SU-DHL-6 (cell line): ENCODE data around the gene KLHDC8A.

Experiments
- H2AFZ ChIP-seq: fragments of 200-600 bp; sonication (generic); 2 replicates; pipeline ENCODE4 v1.6.1; 2014; ENCODE audit warnings: low read depth, mild to moderate bottlenecking, moderate library complexity, mixed read lengths, antibody characterized with exemption, low read length; ENCODE audit not compliant: severe bottlenecking
- H3F3A ChIP-seq: fragments of 200-600 bp; shearing (Covaris generic); 2 replicates; pipeline ENCODE4 v1.6.0; 2016; ENCODE audit warnings: antibody characterized with exemption, mild to moderate bottlenecking; ENCODE audit not compliant: insufficient read depth
- H3K27ac ChIP-seq: fragments of 200-600 bp; sonication (generic); 2 replicates; pipeline ENCODE4 v1.5.1; 2016; ENCODE audit warnings: low read depth, mild to moderate bottlenecking, low read length, moderate library complexity, mixed read lengths
- H3K27me3 ChIP-seq: fragments of 200-600 bp; sonication (generic), shearing (Covaris generic); 2 replicates; pipeline ENCODE4 v1.6.0; 2014; ENCODE audit warnings: mild to moderate bottlenecking, low read length
- H3K36me3 ChIP-seq: fragments of 200-600 bp; sonication (generic); 2 replicates; pipeline ENCODE4 v1.6.1; 2014; ENCODE audit warnings: mild to moderate bottlenecking, low read length, mixed read lengths
- H3K4me2 ChIP-seq: fragments of 300-600, 200-600 bp; shearing (Covaris generic), sonication (generic); 2 replicates; pipeline ENCODE4 v1.6.0; 2014; ENCODE audit warnings: low read length, low read depth, mild to moderate bottlenecking; ENCODE audit not compliant: poor library complexity, severe bottlenecking
- H3K4me3 ChIP-seq: fragments of 200-600 bp; sonication (generic); 2 replicates; pipeline ENCODE4 v1.5.1; 2014; ENCODE audit warnings: antibody characterized with exemption, low read length, mild to moderate bottlenecking, mixed read lengths; ENCODE audit not compliant: insufficient read depth, poor library complexity, severe bottlenecking
- H3K79me2 ChIP-seq: fragments of 200-600 bp; sonication (generic); 2 replicates; pipeline ENCODE4 v1.6.1; 2014; ENCODE audit warnings: mild to moderate bottlenecking, low read length, moderate library complexity; ENCODE audit not compliant: insufficient read depth
- H3K9ac ChIP-seq: fragments of 200-600 bp; sonication (generic); 2 replicates; pipeline ENCODE4 v1.7.0; 2014; ENCODE audit warnings: mild to moderate bottlenecking, low read length
- H3K9me2 ChIP-seq: fragments of 200-600 bp; sonication (generic); replicated peaks from 2 replicates; pipeline ENCODE4 v1.6.1; 2014; ENCODE audit warnings: low read length; ENCODE audit not compliant: insufficient read depth
- H3K9me3 ChIP-seq: fragments of 200-600 bp; sonication (generic); 2 replicates; pipeline ENCODE4 v1.6.1; 2014; ENCODE audit warnings: low read length, mixed read lengths; ENCODE audit not compliant: insufficient read depth
- H4K20me1 ChIP-seq: fragments of 200-600 bp; sonication (generic); 2 replicates; pipeline ENCODE4 v1.6.1; 2014; ENCODE audit warnings: low read depth, mild to moderate bottlenecking, antibody characterized with exemption, low read length, moderate library complexity, mixed read lengths
- EZH2phosphoT487 ChIP-seq: fragments of 200-600 bp; sonication (generic), shearing (Covaris generic); conservative IDR thresholded peaks from 2 replicates; pipeline ENCODE4 v1.6.1; 2018; ENCODE audit warnings: mild to moderate bottlenecking, antibody characterized with exemption, low read length, moderate library complexity, mixed read lengths
- TF ChIP-seq, protein P1 (sequence below): fragments of 200-600 bp; sonication (generic); IDR thresholded peaks from one replicate; pipeline ENCODE4 v1.5.1; 2017; ENCODE audit warnings: antibody characterized with exemption, mild to moderate bottlenecking, low read length, moderate library complexity; ENCODE audit not compliant: insufficient read depth, poor library complexity, severe bottlenecking

KLHDC8A gene

DNA sequence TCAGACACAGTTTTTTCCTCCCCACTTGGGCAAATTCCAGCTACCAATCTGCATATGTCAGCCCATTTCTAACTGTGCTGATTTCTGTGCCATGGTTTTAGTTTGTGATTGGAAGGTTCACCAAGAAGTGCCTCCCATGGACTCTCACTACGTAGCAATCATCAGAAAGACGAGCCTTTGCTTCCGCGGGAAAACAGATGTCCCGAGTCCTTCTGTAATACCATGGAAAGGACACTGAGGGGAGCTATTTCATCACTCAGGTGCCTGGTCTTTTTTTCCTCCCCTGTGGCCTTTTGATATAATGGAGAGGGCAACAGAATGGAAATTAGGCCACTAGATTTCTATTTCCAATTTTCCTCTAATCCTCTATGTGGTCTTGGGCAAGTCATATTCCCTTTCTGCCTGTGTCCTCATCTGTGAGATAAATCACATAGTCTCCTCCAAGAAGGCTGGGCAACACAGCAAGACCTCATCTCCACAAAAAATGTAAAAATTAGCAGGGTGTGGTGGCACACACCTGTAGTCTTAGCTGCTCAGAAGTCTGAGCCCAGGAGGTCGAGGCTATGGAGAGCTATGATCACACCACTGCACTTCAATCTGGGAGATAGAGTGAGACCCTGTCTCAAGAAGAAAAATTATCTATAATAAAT lies 40.4 kb upstream of the KLHDC8A start:
- no peak overlapping the region for H3K4me2 ChIP-seq
- no peak overlapping the region for H3K4me3 ChIP-seq
- no peaks in the 10 kb centered on the region for H4K20me1 ChIP-seq
- no peak overlapping the region for H3K27ac ChIP-seq
- TF ChIP-seq, protein P1, sequence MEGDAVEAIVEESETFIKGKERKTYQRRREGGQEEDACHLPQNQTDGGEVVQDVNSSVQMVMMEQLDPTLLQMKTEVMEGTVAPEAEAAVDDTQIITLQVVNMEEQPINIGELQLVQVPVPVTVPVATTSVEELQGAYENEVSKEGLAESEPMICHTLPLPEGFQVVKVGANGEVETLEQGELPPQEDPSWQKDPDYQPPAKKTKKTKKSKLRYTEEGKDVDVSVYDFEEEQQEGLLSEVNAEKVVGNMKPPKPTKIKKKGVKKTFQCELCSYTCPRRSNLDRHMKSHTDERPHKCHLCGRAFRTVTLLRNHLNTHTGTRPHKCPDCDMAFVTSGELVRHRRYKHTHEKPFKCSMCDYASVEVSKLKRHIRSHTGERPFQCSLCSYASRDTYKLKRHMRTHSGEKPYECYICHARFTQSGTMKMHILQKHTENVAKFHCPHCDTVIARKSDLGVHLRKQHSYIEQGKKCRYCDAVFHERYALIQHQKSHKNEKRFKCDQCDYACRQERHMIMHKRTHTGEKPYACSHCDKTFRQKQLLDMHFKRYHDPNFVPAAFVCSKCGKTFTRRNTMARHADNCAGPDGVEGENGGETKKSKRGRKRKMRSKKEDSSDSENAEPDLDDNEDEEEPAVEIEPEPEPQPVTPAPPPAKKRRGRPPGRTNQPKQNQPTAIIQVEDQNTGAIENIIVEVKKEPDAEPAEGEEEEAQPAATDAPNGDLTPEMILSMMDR = peak; percentile 32
- TF ChIP-seq EZH2phosphoT487 = no peak
- H2AFZ ChIP-seq = no peak overlapping the region
- H3K9me3 ChIP-seq = no peaks in the 10 kb centered on the region
- H3K9me2 ChIP-seq = no peaks in the 10 kb centered on the region
- H3K27me3 ChIP-seq = peaks cover 5% of the 10 kb centered on the region; the same call in 1 of the 2 replicates
- no peak overlapping the region for H3K9ac ChIP-seq
- H3K79me2 ChIP-seq = no peaks in the 10 kb centered on the region
- H3F3A ChIP-seq = no peaks in the 10 kb centered on the region
- H3K36me3 ChIP-seq = no peaks in the 10 kb centered on the region

DNA sequence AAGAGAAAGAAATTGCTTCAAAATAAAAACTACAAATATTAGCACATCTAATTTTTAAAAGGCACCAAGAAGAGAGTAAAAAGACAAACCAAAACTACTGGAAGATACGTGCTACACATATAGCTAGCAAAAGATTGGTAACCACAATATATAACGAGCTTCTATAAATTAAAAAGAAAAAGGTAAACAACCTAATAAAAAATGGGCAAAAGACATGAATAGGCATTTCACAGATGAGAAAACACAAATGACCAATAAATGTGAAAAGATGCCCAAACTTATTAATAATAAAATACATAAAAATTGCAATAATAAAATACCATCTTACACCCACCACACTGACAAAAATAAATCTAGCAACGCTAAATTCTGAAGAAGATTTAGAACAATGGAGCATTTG lies 38.9 kb upstream of the KLHDC8A start:
- Histone ChIP-seq H3K27ac (no peak overlapping the region), H3K9me3 (no peaks in the 10 kb centered on the region), H3F3A (no peaks in the 10 kb centered on the region), H3K9me2 (no peaks in the 10 kb centered on the region), H3K79me2 (no peaks in the 10 kb centered on the region), H3K4me3 (no peak overlapping the region), H3K36me3 (no peaks in the 10 kb centered on the region), H3K27me3 (peaks cover 5% of the 10 kb centered on the region; the same call in 1 of the 2 replicates), H2AFZ (no peak overlapping the region), H3K4me2 (no peak overlapping the region), H4K20me1 (no peaks in the 10 kb centered on the region), H3K9ac (no peak overlapping the region)
- no peak for TF ChIP-seq EZH2phosphoT487
- TF ChIP-seq, protein P1 = no peak

DNA sequence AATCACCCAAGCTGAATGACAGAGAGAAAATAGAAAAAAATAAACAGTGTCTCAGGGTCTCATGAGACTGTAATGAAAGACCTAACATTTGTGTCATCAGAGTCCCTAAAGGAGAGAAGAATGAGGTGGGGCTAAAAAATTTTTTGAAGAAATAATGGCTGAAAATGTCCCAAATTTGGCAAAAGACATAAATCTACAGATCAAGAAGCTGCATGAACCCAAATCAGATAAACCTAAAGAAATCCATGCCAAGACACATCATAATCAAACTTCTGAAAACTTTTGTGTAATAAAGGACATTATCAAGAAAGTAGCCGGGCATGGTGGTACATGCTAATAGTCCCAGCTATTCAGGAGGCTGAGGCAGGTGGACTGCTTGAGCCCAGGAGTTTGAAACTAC lies 35.9 kb upstream of the KLHDC8A start:
- H3K27ac ChIP-seq = no peak overlapping the region
- H4K20me1 ChIP-seq = no peaks in the 10 kb centered on the region
- H3F3A ChIP-seq = no peaks in the 10 kb centered on the region
- peaks cover 5% of the 10 kb centered on the region; the same call in 1 of the 2 replicates for H3K27me3 ChIP-seq
- TF ChIP-seq EZH2phosphoT487 = no peak
- TF ChIP-seq, protein P1 = no peak
- H3K9ac ChIP-seq = no peak overlapping the region
- no peak overlapping the region for H3K4me2 ChIP-seq
- no peak overlapping the region for H2AFZ ChIP-seq
- no peaks in the 10 kb centered on the region for H3K9me2 ChIP-seq
- H3K9me3 ChIP-seq = no peaks in the 10 kb centered on the region
- H3K79me2 ChIP-seq = no peaks in the 10 kb centered on the region
- H3K36me3 ChIP-seq = no peaks in the 10 kb centered on the region
- H3K4me3 ChIP-seq = no peak overlapping the region
